ENCODE results near the gene CFAP251. TPM values are rescaled to one million over a fixed set of nuclear protein-coding genes. Genes with fewer than 3 reads are reported as not detected.

Gene CFAP251
- total RNA-seq, 1 donor from 2014 or later: 2.0 TPM

GRCh38 chr12:121996945-121997612, 78.7 kb downstream of the CFAP251 start:
- DNase-seq (ENCODE audit: low read depth, low spot score): no peak
- Mint-ChIP-seq H3K9me3 (peaks cover 2% of the 10 kb centered on the region), H3K4me1 (peaks cover 7% of the 10 kb centered on the region), H3K27me3 (ENCODE audit: low read depth) (peaks cover 2% of the 10 kb centered on the region), H3K4me3 (no peak overlapping the region), H3K27ac (ENCODE audit: unreplicated experiment) (no peak overlapping the region), H3K36me3 (ENCODE audit: low read depth) (peaks cover 9% of the 10 kb centered on the region)
- TF ChIP-seq CTCF (conservative IDR thresholded peaks at IDR 0.05): no peak

- DNase-seq (ENCODE audit: low read depth, low spot score): no peak
- Mint-ChIP-seq H3K4me1 (peaks cover 13% of the 10 kb centered on the region), H3K9me3 (peaks cover 2% of the 10 kb centered on the region), H3K36me3 (ENCODE audit: low read depth) (peaks cover 9% of the 10 kb centered on the region), H3K4me3 (no peak overlapping the region), H3K27me3 (ENCODE audit: low read depth) (peaks cover 2% of the 10 kb centered on the region), H3K27ac (ENCODE audit: unreplicated experiment) (peak overlapping the region; percentile 94)
- TF ChIP-seq CTCF (conservative IDR thresholded peaks at IDR 0.05): no peak
Observed at GRCh38 chr12:122001466-122002209, 83.2 kb downstream of the CFAP251 start.

- TF ChIP-seq CTCF (conservative IDR thresholded peaks at IDR 0.05): no peak
- H3K36me3 Mint-ChIP-seq (ENCODE audit: low read depth): peaks cover 9% of the 10 kb centered on the region
- peaks cover 13% of the 10 kb centered on the region for H3K4me1 Mint-ChIP-seq
- peaks cover 2% of the 10 kb centered on the region for H3K27me3 Mint-ChIP-seq (ENCODE audit: low read depth)
- peaks cover 2% of the 10 kb centered on the region for H3K9me3 Mint-ChIP-seq
- H3K4me3 Mint-ChIP-seq: no peak overlapping the region
- DNase-seq (ENCODE audit: low read depth, low spot score): no peak
- no peak overlapping the region for H3K27ac Mint-ChIP-seq (ENCODE audit: unreplicated experiment)
Observed at GRCh38 chr12:122003651-122004611, 85.5 kb downstream of the CFAP251 start.

- Mint-ChIP-seq H3K9me3 (peaks cover under 1% of the 10 kb centered on the region), H3K4me3 (no peak overlapping the region)
Observed at GRCh38 chr12:122004633-122005071, 86.3 kb downstream of the CFAP251 start.

More at GRCh38 chr12:122004633-122005071, 86.3 kb downstream of the CFAP251 start:
- no peak for TF ChIP-seq CTCF (conservative IDR thresholded peaks at IDR 0.05)
- Mint-ChIP-seq H3K36me3 (ENCODE audit: low read depth) (peaks cover 7% of the 10 kb centered on the region), H3K27me3 (ENCODE audit: low read depth) (peaks cover 2% of the 10 kb centered on the region), H3K27ac (ENCODE audit: unreplicated experiment) (no peak overlapping the region), H3K4me1 (peaks cover 13% of the 10 kb centered on the region)
- no peak for DNase-seq (ENCODE audit: low read depth, low spot score)

All from neural crest cell (in vitro differentiated cells).